IPS-18c (cell line): Measurements from ENCODE around the gene IWS1.
"Not testable (repeated sequence)": the region's sequence is repeated elsewhere in the genome, so short reads cannot be mapped to it uniquely, and the experiment has no call there.

ENCODE experiments used
- H3K4me3 ChIP-seq: 2 replicates; pipeline ENCODE4 v1.7.0; 2013; ENCODE audit warnings: low read depth, mild to moderate bottlenecking, low read length, moderate library complexity; ENCODE audit not compliant: insufficient read depth
- H3K9me3 ChIP-seq: one replicate; pipeline ENCODE4 v1.6.1; 2013; ENCODE audit warnings: mild to moderate bottlenecking, low read length, moderate library complexity; ENCODE audit not compliant: control insufficient read depth, insufficient read depth

The IWS1 gene

GRCh38 chr2:127526132-127527000, at the start of gene IWS1:
Gene IWS1 (minus strand): TSS chr2:127526489. CDS start chr2:127526208, 281 bp downstream.
- H3K4me3 ChIP-seq = peak within 1 kb of the TSS; percentile 87
- no peaks in the 10 kb centered on the region for H3K9me3 ChIP-seq

GRCh38 chr2:127575941-127576432, 49.7 kb upstream of the IWS1 start:
- Histone ChIP-seq H3K9me3 (no peaks in the 10 kb centered on the region), H3K4me3 (no peak overlapping the region)

DNA sequence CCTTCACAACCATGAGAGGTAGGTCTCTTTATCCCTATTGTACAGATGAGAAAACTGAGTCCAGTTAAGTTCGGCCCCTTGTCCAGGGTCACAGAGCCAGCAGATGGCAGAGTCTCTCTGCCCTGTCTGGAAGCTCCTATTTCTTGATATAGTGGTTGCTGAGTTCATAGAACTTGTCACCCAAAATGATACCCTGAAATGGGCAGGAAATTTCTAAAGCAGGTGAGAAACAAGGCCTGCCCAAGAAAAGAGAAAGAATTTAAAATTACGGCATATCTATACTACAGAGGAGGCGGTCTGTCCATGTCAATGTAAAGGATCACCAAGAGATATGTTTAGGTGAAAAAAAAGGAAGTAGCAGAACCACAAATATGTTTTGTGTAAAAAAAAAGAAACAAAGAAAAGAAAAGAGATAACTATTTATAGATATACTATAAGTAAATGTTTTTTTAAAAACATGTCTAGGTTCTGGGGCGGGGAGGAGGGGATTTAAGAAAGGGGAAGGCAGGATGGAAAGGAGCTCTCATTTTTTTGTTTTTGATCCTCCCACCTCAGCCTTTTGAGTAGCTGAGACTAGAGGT, 49.0 kb upstream of the IWS1 start:
- Histone ChIP-seq H3K9me3 (no peaks in the 10 kb centered on the region), H3K4me3 (no peak overlapping the region)

GRCh38 chr2:127574656-127575055, 48.4 kb upstream of the IWS1 start:
- Histone ChIP-seq H3K4me3 (no peak overlapping the region), H3K9me3 (no peaks in the 10 kb centered on the region)

DNA sequence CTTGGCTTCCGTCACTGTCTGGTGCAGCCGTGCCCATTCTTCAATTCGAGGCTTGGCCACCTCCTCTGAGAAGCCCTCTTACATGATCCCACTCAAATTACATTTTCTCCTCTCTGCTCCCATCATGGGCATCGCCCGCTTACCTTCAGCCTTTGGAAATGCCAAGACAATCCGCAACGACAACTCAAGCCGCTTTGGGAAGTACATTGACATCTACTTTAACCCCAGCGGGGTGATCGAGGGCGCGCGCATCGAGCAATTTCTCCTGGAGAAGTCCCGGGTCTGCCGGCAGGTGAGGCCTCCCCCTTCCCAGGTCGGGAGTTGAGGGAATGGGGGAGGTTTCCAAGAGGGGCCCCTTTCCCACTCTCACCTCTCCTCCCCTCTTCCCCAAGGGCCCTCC, 47.5 kb upstream of the IWS1 start:
- Histone ChIP-seq H3K4me3 (no peak overlapping the region), H3K9me3 (no peaks in the 10 kb centered on the region)

DNA sequence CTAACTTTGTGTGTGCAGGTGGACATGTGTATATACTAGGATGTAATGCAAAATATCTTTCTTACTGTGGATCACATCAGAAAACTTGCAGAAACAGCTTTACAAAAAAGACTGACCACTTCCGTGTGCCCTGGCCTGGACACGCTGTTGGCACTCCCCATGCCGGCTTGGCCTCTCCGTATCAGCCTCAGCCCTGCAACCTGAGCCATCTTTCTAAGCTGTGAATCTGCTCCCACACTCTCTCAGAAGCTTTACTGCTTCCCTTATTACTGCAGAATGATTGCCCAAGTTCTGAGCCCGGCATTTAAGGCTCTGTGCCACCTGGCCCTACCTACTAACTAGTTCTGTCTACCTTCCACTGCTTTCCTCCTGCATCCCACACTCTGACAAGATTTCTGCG, 47.0 kb upstream of the IWS1 start:
- Histone ChIP-seq H3K9me3 (no peaks in the 10 kb centered on the region), H3K4me3 (no peak overlapping the region)

DNA sequence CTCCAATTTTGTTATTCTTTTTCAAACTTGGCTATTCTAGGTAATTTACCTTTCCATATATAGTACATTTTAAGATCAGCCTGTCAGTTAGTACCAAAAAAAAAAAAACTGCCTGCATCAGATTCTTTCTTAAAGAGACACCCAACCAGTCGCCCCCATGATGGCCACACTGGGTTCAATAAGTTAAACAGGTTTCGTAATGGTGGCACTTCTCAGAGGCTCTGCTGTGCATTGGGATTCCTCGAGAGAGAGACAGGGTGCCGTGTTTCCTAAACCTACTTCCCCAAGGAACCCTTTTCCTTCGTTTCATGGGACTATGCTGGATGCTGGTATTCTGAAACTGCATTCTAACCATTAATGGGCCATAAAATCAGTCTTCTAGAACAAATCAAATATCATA, 46.6 kb upstream of the IWS1 start:
- Histone ChIP-seq H3K9me3 (no peaks in the 10 kb centered on the region), H3K4me3 (no peak overlapping the region)

DNA sequence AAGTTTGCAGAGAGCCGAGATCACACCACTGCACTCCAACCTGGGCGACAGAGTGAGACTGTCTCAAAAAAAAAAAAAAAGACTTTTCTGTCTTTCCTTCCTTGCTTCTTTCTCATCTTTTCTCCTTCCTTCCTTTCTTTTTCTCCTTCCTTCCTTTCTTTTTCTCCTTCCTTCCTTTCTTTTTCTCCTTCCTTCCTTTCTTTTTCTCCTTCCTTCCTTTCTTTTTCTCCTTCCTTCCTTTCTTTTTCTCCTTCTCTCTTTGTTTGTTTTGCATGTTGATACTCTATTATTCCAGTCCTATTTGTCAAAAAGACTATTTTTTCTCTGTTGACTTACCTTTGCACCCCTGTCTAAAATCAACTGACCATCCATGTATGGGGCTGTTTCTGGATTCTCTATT, 46.1 kb upstream of the IWS1 start:
- H3K9me3 ChIP-seq, H3K4me3 ChIP-seq: not testable (repeated sequence)

DNA sequence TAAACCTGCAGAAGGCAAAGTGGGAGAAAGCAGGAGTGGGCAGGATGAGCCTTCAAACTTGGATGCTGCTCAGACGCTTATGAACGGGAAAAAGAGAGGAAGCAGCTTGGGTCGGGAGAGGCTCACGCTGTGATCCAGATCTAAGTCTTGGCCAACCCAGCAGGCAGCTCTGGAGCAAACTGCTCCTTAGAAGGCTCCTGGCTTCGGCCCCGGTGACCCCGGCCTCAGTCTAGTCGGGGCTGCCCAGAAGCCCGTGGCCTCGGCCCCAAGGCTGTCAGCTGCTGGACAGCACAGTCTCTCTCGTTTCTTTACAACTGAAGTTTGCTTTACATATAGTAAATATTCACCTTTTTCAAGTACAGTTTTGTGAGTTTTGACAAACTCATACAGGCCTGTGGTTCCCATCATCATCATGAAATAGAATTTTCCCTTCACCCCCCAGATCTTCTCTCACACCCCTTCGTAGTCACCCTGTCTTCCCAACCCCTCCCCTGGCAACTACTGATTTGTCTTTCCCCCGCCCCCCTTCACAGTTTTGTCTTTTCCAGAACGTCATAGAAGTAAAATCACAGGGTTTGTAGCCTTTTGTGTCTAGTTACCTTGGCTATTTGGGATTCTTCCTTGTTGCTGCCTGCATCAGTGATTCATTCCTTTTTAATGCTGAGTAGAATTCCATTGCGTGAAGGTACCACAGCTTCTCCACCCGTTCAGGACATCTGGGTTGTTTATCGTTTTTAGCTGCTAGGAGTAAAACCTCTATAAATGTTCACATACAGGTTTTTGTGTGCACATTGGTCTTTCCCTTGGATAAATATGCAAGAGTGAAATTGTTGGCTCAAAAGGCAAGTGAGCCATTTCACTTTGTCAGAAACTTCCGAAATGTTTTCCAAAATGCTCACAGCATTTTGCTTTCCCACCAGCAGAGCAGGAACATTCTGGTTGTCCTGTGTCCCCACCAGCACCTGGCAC, 44.3 kb upstream of the IWS1 start:
- no peaks in the 10 kb centered on the region for H3K9me3 ChIP-seq
- no peak overlapping the region for H3K4me3 ChIP-seq

DNA sequence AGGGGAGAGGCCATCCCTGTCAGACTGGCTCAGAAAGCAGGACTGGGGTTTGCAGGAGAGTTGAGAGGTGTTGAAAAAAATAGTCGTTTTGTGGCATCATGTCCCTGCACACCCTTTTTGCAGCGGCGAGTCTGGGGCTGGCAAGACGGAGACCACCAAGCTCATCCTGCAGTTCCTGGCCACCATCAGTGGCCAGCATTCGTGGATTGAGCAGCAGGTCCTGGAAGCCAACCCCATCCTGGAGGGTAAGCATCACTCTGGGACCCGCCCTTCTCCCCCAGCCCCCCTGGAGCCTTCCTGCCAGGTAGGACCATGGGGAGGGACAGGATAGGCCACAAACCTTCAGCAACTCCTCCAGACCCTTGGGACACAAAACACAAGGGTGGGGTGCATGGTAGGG, 43.4 kb upstream of the IWS1 start:
- no peaks in the 10 kb centered on the region for H3K9me3 ChIP-seq

GRCh38 chr2:127568128-127568527, 41.8 kb upstream of the IWS1 start:
- no peak overlapping the region for H3K4me3 ChIP-seq
- H3K9me3 ChIP-seq = no peaks in the 10 kb centered on the region

More for the DNA sequence above, 43.4 kb upstream of the IWS1 start:
- H3K4me3 ChIP-seq = no peak overlapping the region

DNA sequence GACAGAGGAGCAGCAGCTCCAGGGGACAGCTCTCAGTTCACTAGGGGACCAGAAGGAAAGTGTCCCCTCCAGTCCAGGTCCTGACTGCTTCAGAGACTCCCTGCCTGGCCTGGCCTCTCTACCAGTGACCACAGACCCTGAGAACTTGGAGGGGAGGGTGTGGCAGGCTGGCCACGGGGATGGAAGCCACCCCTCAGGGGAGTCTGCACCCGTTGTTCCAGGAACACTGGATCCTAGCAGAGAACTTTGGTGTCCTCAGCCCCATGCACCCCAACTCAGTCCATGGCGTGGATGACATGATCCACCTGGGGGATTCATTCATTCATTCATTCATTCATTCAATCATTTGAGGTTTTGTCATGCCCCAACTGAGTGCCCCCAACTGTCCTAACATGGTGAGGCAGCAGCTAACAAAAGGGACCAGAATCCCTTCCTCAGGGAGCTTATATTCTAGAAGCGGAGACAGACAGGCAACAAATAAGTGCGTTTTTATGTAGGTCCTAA, 41.1 kb upstream of the IWS1 start:
- Histone ChIP-seq H3K4me3 (no peak overlapping the region), H3K9me3 (no peaks in the 10 kb centered on the region)

GRCh38 chr2:127566576-127566975, 40.3 kb upstream of the IWS1 start:
- Histone ChIP-seq H3K4me3 (no peak overlapping the region), H3K9me3 (no peaks in the 10 kb centered on the region)

GRCh38 chr2:127566139-127566417, 39.8 kb upstream of the IWS1 start:
- Histone ChIP-seq H3K4me3 (no peak overlapping the region), H3K9me3 (no peaks in the 10 kb centered on the region)

GRCh38 chr2:127565261-127566138, 39.2 kb upstream of the IWS1 start:
- no peak overlapping the region for H3K4me3 ChIP-seq
- no peaks in the 10 kb centered on the region for H3K9me3 ChIP-seq

GRCh38 chr2:127564429-127565260, 38.4 kb upstream of the IWS1 start:
- H3K9me3 ChIP-seq = no peaks in the 10 kb centered on the region
- no peak overlapping the region for H3K4me3 ChIP-seq
